Mucosa of rectum (tissue), 2 donors: ENCODE results near the gene TRIM9.

Source experiments
- H3K27ac ChIP-seq, 2 donors: one replicate each; pipeline ENCODE4 v1.7.0; 2013; ENCODE audit warnings: inconsistent platforms in 2 of 2, low read depth in 2 of 2, low read length in 2 of 2
- H3K27me3 ChIP-seq, 2 donors: one replicate each; pipeline ENCODE4 v1.7.0; 2013; ENCODE audit warnings: low read length in 2 of 2; ENCODE audit not compliant: control insufficient read depth in 2 of 2, insufficient read depth in 2 of 2
- H3K36me3 ChIP-seq, 2 donors: one replicate each; pipeline ENCODE4 v1.7.0; 2013; ENCODE audit warnings: low read length in 2 of 2; ENCODE audit not compliant: control insufficient read depth in 2 of 2, insufficient read depth in 2 of 2
- H3K4me1 ChIP-seq, 2 donors: one replicate each; pipeline ENCODE4 v1.7.0; 2013; ENCODE audit warnings: low read length in 2 of 2, mild to moderate bottlenecking in 1 of 2; ENCODE audit not compliant: control insufficient read depth in 2 of 2, insufficient read depth in 2 of 2
- H3K4me3 ChIP-seq, 2 donors: one replicate each; pipeline ENCODE4 v1.7.0; 2013; ENCODE audit warnings: low read length in 2 of 2
- H3K9ac ChIP-seq, 2 donors: one replicate each; pipeline ENCODE4 v1.7.0; 2013; ENCODE audit warnings: low read length in 2 of 2, low read depth in 1 of 2, mild to moderate bottlenecking in 1 of 2
- H3K9me3 ChIP-seq, 2 donors: one replicate each; pipeline ENCODE4 v1.7.0; 2013; ENCODE audit warnings: low read length in 2 of 2; ENCODE audit not compliant: control insufficient read depth in 2 of 2
- donor health status: healthy.
- donor health status: Normal muscosa, but diverticular disease.

Gene TRIM9

DNA sequence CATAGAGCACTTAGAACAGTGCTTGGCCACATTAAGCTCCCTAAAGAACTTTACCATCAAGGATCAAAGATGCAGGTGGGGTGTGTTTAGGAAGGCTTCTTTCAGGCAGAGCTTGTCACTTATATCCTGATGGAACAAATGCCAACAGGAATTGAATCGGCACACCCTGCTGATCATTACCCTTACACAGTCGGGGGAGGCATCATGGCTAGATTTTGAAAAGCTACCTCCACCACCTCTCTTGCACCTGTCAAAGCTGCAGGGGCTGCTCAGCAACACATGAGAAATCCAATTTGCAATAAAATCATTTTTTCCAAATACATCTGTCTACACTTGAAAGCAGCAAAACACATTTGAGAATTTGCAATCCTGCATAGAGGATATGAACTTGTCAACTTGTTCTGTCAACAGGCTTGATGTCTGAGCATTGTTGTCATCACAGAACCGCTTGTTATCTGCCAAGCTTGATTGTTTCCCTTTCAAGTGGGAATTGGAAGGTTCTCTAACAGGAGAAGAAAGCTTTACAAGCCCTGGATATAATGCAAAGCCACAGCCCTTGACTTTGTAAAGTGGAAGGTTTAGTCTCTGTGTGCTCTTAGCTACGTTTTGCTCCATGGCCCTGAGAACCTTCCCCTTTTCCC, 24.6 kb upstream of the TRIM9 start:
- H3K27me3 ChIP-seq, result no peaks in the 10 kb centered on the region
- H3K27ac ChIP-seq, result no peak overlapping the region
- no peak overlapping the region for H3K9ac ChIP-seq
- H3K9me3 ChIP-seq, result no peaks in the 10 kb centered on the region
- no peak overlapping the region for H3K4me3 ChIP-seq
- H3K4me1 ChIP-seq, result no peaks in the 10 kb centered on the region
- no peaks in the 10 kb centered on the region for H3K36me3 ChIP-seq

DNA sequence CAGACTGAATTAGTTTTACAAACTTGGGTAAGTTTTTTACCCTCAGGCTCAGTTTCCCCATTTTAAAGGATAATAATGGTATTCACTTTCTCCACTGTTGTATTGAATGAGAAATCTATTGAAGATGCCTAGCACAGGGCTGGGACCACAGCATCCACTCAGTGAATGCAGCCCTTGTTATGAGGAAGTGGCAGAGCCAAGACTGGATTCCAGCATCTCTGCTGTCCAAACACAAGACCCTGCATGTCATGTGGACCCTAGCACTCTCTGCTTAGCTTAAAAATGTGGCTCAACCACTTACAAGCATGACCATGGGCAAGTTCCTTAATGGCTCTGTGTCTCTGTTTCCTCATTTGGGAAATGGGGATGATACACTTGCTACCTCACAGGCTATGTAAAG, 24.1 kb upstream of the TRIM9 start:
- no peaks in the 10 kb centered on the region for H3K27me3 ChIP-seq
- no peaks in the 10 kb centered on the region for H3K4me1 ChIP-seq
- no peaks in the 10 kb centered on the region for H3K36me3 ChIP-seq
- H3K9ac ChIP-seq, result no peak overlapping the region
- no peak overlapping the region for H3K4me3 ChIP-seq
- H3K9me3 ChIP-seq, result no peaks in the 10 kb centered on the region
- no peak overlapping the region for H3K27ac ChIP-seq

DNA sequence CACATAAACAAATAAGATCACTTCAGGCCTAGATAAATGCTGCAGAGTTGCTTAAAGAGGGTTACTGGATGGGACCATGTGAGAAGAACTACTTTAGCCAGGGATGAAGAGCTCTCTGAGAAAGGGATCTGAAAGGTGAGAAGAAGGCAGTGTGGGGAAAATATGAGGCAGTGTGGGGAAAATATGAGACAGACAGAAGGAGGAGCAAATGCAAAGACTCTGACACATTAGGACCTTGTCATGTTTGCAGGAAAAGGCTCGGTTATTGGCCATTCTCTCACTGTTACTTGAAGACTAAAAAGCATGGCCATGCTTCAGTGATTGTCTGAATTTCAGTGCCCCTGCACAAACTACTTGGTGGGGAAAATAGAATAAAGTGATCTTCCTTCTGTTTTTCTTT, 22.7 kb upstream of the TRIM9 start:
- Histone ChIP-seq H3K27ac (no peak overlapping the region), H3K4me1 (no peaks in the 10 kb centered on the region), H3K27me3 (no peaks in the 10 kb centered on the region), H3K4me3 (no peak overlapping the region), H3K9me3 (no peaks in the 10 kb centered on the region), H3K9ac (no peak overlapping the region), H3K36me3 (no peaks in the 10 kb centered on the region)

DNA sequence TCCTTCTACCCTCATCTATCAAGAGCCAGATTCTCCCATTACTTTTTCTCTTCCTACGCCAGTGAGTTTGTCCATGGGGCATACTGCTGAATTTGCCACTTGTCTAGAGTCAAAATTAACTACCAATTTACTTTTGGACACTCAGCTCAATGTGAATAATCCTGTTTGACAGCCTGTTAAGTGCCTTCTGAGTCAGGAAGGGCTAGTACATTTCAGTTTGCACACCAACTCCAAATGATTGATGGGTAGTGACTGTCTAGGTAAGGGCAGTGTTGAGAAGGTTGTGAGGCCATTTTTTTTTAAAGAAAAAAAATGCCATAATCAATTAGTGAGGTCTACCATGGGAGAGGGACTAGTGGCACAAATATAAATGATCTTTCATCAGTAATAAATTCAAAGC, 21.8 kb upstream of the TRIM9 start:
- Histone ChIP-seq H3K9me3 (no peaks in the 10 kb centered on the region), H3K9ac (no peak overlapping the region), H3K36me3 (no peaks in the 10 kb centered on the region), H3K27me3 (no peaks in the 10 kb centered on the region), H3K4me1 (no peaks in the 10 kb centered on the region), H3K27ac (no peak overlapping the region), H3K4me3 (no peak overlapping the region)

DNA sequence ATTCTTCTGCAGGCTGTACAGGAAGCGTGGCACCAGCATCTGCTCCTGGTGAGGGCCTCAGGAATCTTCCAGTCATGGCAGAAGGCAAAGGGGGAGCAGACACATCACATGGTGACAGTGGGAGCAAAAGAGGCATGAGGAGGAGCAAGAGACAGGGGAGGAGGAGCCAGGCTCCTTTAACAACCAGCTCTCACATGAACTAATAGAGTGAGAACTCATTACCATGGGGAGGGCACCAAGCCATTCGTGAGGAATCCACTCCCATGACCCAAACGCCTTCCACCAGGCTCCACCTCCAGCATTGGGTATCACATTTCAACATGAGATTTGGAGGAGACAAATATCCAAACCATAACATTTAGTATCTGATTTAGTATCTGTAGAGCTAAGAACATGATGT, 14.7 kb upstream of the TRIM9 start:
- Histone ChIP-seq H3K36me3 (no peaks in the 10 kb centered on the region), H3K27ac (no peak overlapping the region), H3K27me3 (peaks cover 3 to 4% of the 10 kb centered on the region in 2 donors), H3K9me3 (no peaks in the 10 kb centered on the region), H3K4me1 (no peaks in the 10 kb centered on the region), H3K4me3 (no peak overlapping the region), H3K9ac (no peak overlapping the region)

DNA sequence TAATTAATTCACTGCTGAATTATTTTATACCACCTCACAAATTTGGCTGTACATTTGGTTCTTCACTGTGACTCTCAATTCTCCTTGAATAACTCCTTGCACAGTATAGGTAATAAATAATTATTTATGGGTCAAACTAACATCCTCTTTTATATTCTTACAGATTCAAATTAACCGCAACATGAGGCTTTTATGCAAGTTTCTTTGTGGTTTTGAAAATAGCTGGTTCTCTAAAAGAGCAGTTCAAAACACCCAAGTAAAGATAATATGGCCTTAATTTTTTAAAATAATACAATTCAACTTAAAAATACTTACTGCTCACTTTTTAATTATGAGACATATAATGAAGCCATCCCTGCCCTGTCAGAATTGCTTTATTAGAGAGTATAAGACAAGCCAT, 12.9 kb upstream of the TRIM9 start:
- Histone ChIP-seq H3K27ac (no peak overlapping the region), H3K4me1 (no peaks in the 10 kb centered on the region), H3K9me3 (no peaks in the 10 kb centered on the region), H3K27me3 (peaks cover 3 to 4% of the 10 kb centered on the region in 2 donors), H3K9ac (no peak overlapping the region), H3K36me3 (no peaks in the 10 kb centered on the region), H3K4me3 (no peak overlapping the region)

DNA sequence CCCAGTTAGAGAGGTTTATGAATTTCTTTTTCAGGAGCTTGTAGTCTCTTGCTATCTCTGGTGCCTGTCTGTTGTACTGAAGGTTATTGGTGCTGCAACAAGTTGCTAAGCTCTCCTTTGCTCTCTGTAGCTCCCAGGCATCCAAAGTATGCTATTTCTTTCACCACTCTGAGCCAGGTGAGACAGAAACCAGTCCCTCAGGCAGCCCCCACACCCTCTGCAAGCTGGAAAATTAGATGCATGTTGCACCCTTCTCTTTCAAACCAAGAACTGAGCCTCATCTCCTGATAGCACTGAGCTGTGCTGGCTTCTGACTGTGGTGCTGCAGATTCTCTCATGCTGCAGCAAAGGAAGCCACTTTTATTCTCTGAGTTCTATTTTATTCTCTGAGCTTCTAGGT, 9.6 kb upstream of the TRIM9 start:
- Histone ChIP-seq H3K27me3 (peaks cover 4 to 5% of the 10 kb centered on the region in 2 donors), H3K9me3 (no peaks in the 10 kb centered on the region), H3K36me3 (no peaks in the 10 kb centered on the region), H3K4me3 (no peak overlapping the region), H3K9ac (no peak overlapping the region), H3K4me1 (no peaks in the 10 kb centered on the region), H3K27ac (no peak overlapping the region)

DNA sequence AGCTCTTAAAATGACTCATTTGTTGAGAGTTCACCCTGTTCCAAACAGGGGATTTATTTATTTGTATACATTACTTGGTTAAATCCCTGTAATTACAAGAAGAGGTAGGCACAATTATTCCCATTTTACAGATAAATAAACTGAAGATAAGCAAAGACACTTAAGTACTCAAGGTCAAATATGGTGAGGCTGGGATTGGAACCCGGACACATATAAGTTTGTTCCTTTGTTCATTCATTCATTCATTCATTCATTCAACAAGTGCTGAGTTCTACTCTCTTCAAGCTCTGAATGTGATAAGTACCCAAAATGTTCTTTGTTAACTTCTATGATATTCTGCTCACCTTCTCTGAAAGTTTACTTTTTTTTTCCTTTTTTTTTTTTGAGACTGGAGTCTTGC, 2.4 kb upstream of the TRIM9 start:
- H3K27ac ChIP-seq, result no peak overlapping the region
- no peaks in the 10 kb centered on the region for H3K9me3 ChIP-seq
- no peak overlapping the region for H3K9ac ChIP-seq
- no peaks in the 10 kb centered on the region for H3K36me3 ChIP-seq
- H3K4me3 ChIP-seq, result no peak overlapping the region
- peaks cover 14 to 22% of the 10 kb centered on the region in 2 donors for H3K27me3 ChIP-seq
- H3K4me1 ChIP-seq, result peaks cover 16 to 23% of the 10 kb centered on the region in 2 donors

DNA sequence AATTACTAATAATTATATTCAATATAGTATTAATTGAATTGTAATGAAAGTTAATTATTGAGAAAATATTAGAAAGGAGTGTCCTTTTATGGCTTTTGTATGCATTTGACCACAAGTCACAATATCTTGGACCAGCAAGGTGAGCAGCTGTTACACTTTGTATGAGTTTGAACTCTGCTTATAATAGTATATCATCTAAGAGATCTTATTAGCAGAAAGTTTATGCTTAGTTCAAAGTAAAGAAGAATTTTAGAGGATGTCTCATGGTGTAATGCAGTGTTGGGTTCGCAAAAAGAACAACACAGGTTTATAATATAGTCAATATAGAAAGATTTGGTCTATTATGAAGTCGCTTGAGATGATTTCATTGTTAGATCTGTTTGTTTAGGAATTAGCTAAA, 2.0 kb upstream of the TRIM9 start:
- no peaks in the 10 kb centered on the region for H3K36me3 ChIP-seq
- no peaks in the 10 kb centered on the region for H3K9me3 ChIP-seq
- peaks cover 15 to 23% of the 10 kb centered on the region in 2 donors for H3K27me3 ChIP-seq
- no peak overlapping the region for H3K27ac ChIP-seq
- H3K9ac ChIP-seq, result no peak overlapping the region
- H3K4me3 ChIP-seq, result no peak overlapping the region
- H3K4me1 ChIP-seq, result peaks cover 16 to 23% of the 10 kb centered on the region in 2 donors

DNA sequence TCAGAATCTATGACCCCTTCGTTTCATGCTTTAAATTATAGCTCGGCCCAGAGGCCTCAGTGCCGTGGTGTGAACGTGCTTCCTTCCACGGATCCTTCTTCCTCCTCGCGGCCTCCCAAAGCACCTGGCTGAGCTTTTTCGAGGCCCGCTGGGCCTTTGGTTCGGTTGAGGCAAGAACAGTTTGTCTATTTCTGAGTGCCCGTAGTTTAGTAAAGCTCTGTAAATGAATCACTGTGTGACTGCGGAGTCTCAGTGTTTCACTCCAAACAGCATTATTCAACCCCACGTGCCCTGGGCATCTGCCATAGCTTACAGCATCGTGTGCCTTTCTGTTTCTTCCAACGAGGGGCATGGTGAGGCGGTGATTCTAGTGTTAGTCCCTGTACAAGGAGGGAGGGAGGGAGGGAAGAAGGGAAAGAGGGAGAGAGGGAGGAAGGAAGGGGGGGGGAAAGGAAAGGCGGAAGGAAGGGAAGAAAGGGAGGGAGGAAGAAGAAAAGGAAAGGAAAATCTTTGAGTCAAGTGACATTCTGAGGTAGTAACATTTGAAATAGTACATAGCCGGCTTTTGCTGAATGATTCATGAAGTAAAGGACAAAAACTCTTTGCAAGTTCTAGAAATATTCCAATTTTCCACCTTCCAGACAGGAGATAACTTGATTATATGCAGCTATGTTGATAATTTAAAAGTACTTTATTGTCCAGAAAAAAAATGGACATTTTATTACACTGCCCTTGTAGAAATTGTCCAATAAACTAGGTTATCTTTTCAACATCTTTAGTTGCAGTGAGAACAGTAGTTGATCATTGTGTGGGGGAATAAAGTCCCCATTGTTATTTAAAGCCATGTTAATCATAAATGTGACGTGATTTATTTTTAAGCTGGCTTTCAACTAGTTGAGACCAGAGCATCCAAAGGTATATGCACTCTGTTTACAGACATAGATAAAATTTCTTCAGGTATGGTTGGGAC, 1.2 kb upstream of the TRIM9 start:
- Histone ChIP-seq H3K9ac (peak overlapping the region; percentile 60 to 72), H3K36me3 (no peaks in the 10 kb centered on the region), H3K9me3 (no peaks in the 10 kb centered on the region), H3K27ac (peak overlapping the region in 1 of 2 donors; percentile 43), H3K4me1 (peaks cover 16 to 23% of the 10 kb centered on the region in 2 donors), H3K4me3 (peak overlapping the region; percentile 80 to 84), H3K27me3 (peaks cover 15 to 23% of the 10 kb centered on the region in 2 donors)
